ENCODE measurements around the gene CDH11. TPM values are rescaled to one million over a fixed set of nuclear protein-coding genes. Genes with fewer than 3 reads are reported as not detected.

The CDH11 gene
- total and polyA plus RNA-seq, 4 donors = 85.0 to 468 (median 141) TPM

- Histone ChIP-seq H3K27ac (ENCODE audit: low read depth, low read length) (peak overlapping the region; percentile 47), H3K4me1 (ENCODE audit: control insufficient read depth, insufficient read depth, low read length) (peaks cover 29% of the 10 kb centered on the region), H3K36me3 (ENCODE audit: control insufficient read depth, insufficient read depth, low read length) (no peaks in the 10 kb centered on the region), H3K4me3 (ENCODE audit: low read depth, low read length) (no peak overlapping the region), H3K27me3 (ENCODE audit: control insufficient read depth, insufficient read depth, low read length) (peaks cover 5% of the 10 kb centered on the region), H3K9me3 (ENCODE audit: control insufficient read depth, insufficient read depth, low read length) (no peaks in the 10 kb centered on the region)
- no peak for DNase-seq (ENCODE audit: low read depth in 4 of 6, low spot score in 6 of 6)
- no CpG with 5 or more reads among the region's 2 CpGs for WGBS (ENCODE audit: insufficient coverage)
Measured at GRCh38 chr16:65125322-65125721, 3.5 kb upstream of the CDH11 start.

DNA sequence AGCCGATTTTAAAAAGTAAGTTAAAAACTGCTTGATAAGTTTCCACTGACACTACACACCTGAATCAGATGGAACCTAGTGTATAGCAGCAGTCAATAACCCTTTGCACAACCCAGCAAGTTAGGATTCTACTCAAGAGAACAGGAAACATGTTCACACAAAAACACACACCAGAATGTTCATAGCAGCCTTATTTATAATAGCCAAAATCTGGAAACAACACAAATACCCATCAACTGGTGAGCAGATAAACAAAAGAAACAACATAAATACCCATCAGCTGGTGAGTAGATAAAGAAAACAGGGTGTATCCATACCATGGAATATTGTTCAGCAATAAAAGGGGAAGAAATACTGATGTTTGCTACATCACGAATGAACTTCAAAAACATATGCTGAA lies 2.7 kb upstream of the CDH11 start:
- Histone ChIP-seq H3K9me3 (ENCODE audit: control insufficient read depth, insufficient read depth, low read length) (no peaks in the 10 kb centered on the region), H3K4me3 (ENCODE audit: low read depth, low read length) (peak overlapping the region; percentile 84), H3K27me3 (ENCODE audit: control insufficient read depth, insufficient read depth, low read length) (peaks cover 5% of the 10 kb centered on the region), H3K36me3 (ENCODE audit: control insufficient read depth, insufficient read depth, low read length) (no peaks in the 10 kb centered on the region), H3K27ac (ENCODE audit: low read depth, low read length) (peak overlapping the region; percentile 47), H3K4me1 (ENCODE audit: control insufficient read depth, insufficient read depth, low read length) (peaks cover 29% of the 10 kb centered on the region)
- DNase-seq (ENCODE audit: low read depth in 4 of 6, low spot score in 6 of 6) = no peak
- 88% methylated on average over 1 of the region's 2 CpGs for WGBS (ENCODE audit: insufficient coverage)

DNA sequence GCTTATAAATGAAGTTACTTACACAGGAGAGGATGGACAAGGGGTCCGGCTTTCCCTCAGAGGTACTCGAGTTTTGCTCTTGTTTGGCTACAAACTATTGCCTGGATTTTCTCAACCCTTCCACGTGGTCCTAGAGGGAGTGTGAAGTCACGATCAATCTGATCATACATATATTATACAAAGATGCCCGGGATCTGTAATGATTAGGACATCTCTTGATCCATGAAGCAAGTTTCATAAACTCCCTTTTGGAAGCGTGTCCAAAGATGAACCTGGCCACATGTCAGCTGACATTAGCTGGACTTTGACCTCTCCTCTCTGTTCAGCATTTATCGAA lies 2.3 kb upstream of the CDH11 start:
- DNase-seq (ENCODE audit: low read depth in 4 of 6, low spot score in 6 of 6) = no peak
- WGBS (ENCODE audit: insufficient coverage) = 82% methylated on average over 3 of the region's 7 CpGs
- H3K27ac ChIP-seq (ENCODE audit: low read depth, low read length) = peak overlapping the region; percentile 96
- H3K9me3 ChIP-seq (ENCODE audit: control insufficient read depth, insufficient read depth, low read length) = no peaks in the 10 kb centered on the region
- peak overlapping the region; percentile 84 for H3K4me3 ChIP-seq (ENCODE audit: low read depth, low read length)
- peaks cover 29% of the 10 kb centered on the region for H3K4me1 ChIP-seq (ENCODE audit: control insufficient read depth, insufficient read depth, low read length)
- peaks cover 5% of the 10 kb centered on the region for H3K27me3 ChIP-seq (ENCODE audit: control insufficient read depth, insufficient read depth, low read length)
- H3K36me3 ChIP-seq (ENCODE audit: control insufficient read depth, insufficient read depth, low read length) = no peaks in the 10 kb centered on the region

GRCh38 chr16:65123396-65124211 lies 1.7 kb upstream of the CDH11 start:
- H3K27ac ChIP-seq (ENCODE audit: low read depth, low read length) = peak overlapping the region; percentile 96
- peaks cover 5% of the 10 kb centered on the region for H3K27me3 ChIP-seq (ENCODE audit: control insufficient read depth, insufficient read depth, low read length)
- 3% methylated on average over 48 of the region's 51 CpGs for WGBS (ENCODE audit: insufficient coverage)
- H3K9me3 ChIP-seq (ENCODE audit: control insufficient read depth, insufficient read depth, low read length) = no peaks in the 10 kb centered on the region
- peaks cover 33% of the 10 kb centered on the region for H3K4me1 ChIP-seq (ENCODE audit: control insufficient read depth, insufficient read depth, low read length)
- H3K36me3 ChIP-seq (ENCODE audit: control insufficient read depth, insufficient read depth, low read length) = no peaks in the 10 kb centered on the region
- peak overlapping the region; percentile 84 for H3K4me3 ChIP-seq (ENCODE audit: low read depth, low read length)
- peak in 2 of 6 donors; percentile 50 to 61 for DNase-seq (ENCODE audit: low read depth in 4 of 6, low spot score in 6 of 6)

DNA sequence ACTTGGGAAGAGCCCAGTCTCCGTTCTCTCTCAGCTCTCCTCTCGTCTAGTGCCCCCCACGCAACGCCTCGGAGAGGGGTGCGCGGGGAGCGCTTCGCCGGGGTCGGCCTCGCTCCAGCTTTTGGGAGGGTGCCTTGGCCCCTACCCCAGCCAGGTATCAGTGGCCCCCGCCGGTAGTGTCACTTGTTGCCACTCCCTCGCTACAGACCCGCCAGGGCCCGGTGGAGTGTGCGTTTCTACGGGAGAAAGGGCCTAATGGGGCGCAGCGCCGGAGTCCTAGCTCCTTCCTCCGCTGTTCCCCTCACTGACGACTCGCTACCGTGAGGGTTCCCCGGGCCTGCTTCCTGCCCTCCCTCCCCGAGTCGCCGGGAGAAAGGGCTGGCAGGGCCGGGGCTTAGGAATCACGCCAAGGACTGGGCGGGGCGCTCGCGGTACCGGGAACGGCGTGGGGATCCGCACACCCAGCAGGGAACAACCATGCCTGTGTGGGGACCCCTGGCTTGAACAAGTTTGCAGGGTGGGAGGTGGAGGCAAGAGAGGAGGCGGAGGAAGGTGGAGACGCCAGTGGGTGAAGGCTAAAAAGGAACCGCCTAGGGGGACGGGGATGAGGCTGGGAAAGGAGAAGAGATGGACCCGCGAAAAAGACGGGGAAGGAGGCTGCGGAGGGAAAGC lies 997 bp upstream of the CDH11 start:
- peak overlapping the region; percentile 96 for H3K27ac ChIP-seq (ENCODE audit: low read depth, low read length)
- under 1% methylated on average over 48 of the region's 48 CpGs for WGBS (ENCODE audit: insufficient coverage)
- DNase-seq (ENCODE audit: low read depth in 4 of 6, low spot score in 6 of 6) = peak in 2 of 6 donors; percentile 86 to 88
- H3K9me3 ChIP-seq (ENCODE audit: control insufficient read depth, insufficient read depth, low read length) = no peaks in the 10 kb centered on the region
- peak overlapping the region; percentile 84 for H3K4me3 ChIP-seq (ENCODE audit: low read depth, low read length)
- H3K27me3 ChIP-seq (ENCODE audit: control insufficient read depth, insufficient read depth, low read length) = peaks cover 5% of the 10 kb centered on the region
- H3K4me1 ChIP-seq (ENCODE audit: control insufficient read depth, insufficient read depth, low read length) = peaks cover 33% of the 10 kb centered on the region
- H3K36me3 ChIP-seq (ENCODE audit: control insufficient read depth, insufficient read depth, low read length) = no peaks in the 10 kb centered on the region

GRCh38 chr16:65120831-65121721 lies 787 bp downstream of the CDH11 start:
- peak overlapping the region; percentile 94 for H3K27ac ChIP-seq (ENCODE audit: low read depth, low read length)
- no peaks in the 10 kb centered on the region for H3K36me3 ChIP-seq (ENCODE audit: control insufficient read depth, insufficient read depth, low read length)
- no peaks in the 10 kb centered on the region for H3K9me3 ChIP-seq (ENCODE audit: control insufficient read depth, insufficient read depth, low read length)
- DNase-seq (ENCODE audit: low read depth in 4 of 6, low spot score in 6 of 6) = peak in 2 of 6 donors; percentile 73 to 78
- under 1% methylated on average over 63 of the region's 68 CpGs for WGBS (ENCODE audit: insufficient coverage)
- peaks cover 40% of the 10 kb centered on the region for H3K4me1 ChIP-seq (ENCODE audit: control insufficient read depth, insufficient read depth, low read length)
- H3K27me3 ChIP-seq (ENCODE audit: control insufficient read depth, insufficient read depth, low read length) = peaks cover 5% of the 10 kb centered on the region
- peak overlapping the region; percentile 84 for H3K4me3 ChIP-seq (ENCODE audit: low read depth, low read length)

DNA sequence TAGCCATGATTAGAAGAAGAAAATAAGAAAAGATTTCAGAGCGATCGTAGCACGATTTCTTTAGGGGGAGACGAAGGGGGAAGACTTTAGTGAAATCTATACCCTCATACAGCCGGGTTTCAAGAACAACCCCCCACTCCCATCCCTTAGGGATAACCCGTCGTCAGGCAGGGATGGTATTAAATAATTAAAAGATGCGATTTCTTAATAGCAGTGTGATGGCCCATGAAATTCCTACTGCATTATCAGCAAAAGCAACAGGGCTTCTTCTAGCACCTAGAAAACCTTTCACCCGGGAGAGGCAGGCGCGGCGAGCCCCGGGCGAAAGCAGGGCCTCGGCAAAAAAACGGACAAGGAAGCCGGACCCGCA lies 1.4 kb downstream of the CDH11 start:
- Histone ChIP-seq H3K4me1 (ENCODE audit: control insufficient read depth, insufficient read depth, low read length) (peaks cover 45% of the 10 kb centered on the region), H3K9me3 (ENCODE audit: control insufficient read depth, insufficient read depth, low read length) (no peaks in the 10 kb centered on the region), H3K4me3 (ENCODE audit: low read depth, low read length) (peak overlapping the region; percentile 84), H3K27me3 (ENCODE audit: control insufficient read depth, insufficient read depth, low read length) (peaks cover 5% of the 10 kb centered on the region), H3K27ac (ENCODE audit: low read depth, low read length) (peak overlapping the region; percentile 94), H3K36me3 (ENCODE audit: control insufficient read depth, insufficient read depth, low read length) (no peaks in the 10 kb centered on the region)
- WGBS (ENCODE audit: insufficient coverage) = 0% methylated on average over 5 of the region's 18 CpGs
- peak in 1 of 6 donors; percentile 60 for DNase-seq (ENCODE audit: low read depth in 4 of 6, low spot score in 6 of 6)

DNA sequence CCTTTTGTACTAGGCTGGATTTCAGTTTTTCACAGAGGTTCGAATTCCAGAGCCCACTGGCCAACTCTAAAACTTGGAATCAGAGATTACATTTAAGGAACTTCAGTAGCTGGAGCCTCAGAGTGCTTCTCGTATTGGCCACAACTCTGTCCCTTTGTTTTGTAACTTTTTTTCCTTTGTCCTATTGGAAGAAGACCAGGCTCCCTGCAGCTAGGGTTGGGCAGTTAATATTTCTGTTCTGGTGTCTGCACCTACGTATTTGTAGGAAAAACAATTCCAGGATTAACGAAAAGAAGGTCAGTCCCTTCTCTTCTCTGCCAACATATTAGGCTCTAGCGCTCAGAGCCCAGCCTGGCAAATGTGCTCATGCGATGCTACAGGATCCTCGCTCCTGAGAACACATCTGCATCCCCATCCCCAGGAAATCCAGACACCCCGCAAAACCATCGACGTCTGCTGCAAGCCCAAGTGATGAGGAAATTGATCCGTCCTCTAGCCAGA lies 1.9 kb downstream of the CDH11 start:
- no peaks in the 10 kb centered on the region for H3K36me3 ChIP-seq (ENCODE audit: control insufficient read depth, insufficient read depth, low read length)
- no peaks in the 10 kb centered on the region for H3K9me3 ChIP-seq (ENCODE audit: control insufficient read depth, insufficient read depth, low read length)
- peak overlapping the region; percentile 84 for H3K4me3 ChIP-seq (ENCODE audit: low read depth, low read length)
- H3K4me1 ChIP-seq (ENCODE audit: control insufficient read depth, insufficient read depth, low read length) = peaks cover 45% of the 10 kb centered on the region
- H3K27me3 ChIP-seq (ENCODE audit: control insufficient read depth, insufficient read depth, low read length) = peaks cover 5% of the 10 kb centered on the region
- 4% methylated on average over 10 of the region's 11 CpGs for WGBS (ENCODE audit: insufficient coverage)
- H3K27ac ChIP-seq (ENCODE audit: low read depth, low read length) = peak overlapping the region; percentile 94
- DNase-seq (ENCODE audit: low read depth in 4 of 6, low spot score in 6 of 6) = peak in 2 of 6 donors; percentile 76 to 82

DNA sequence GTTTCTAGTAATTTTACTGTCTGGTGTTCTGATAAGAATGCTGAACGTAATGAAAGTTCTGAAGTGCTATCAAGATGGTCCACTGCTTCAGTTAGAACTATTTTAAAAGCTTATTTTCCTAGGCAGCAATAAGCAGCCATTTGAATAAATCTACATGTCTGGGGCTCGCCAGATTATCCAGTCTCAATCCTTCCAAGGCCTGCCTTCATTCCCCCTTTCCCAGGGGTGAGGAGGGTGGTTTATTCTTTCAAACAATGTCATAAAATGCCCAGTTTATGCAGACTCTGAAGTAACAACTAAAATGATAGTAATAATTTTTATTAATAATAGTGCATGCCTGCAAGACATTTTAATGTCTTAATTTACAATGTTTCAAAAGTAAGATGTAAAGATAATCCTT lies 2.4 kb downstream of the CDH11 start:
- peaks cover 5% of the 10 kb centered on the region for H3K27me3 ChIP-seq (ENCODE audit: control insufficient read depth, insufficient read depth, low read length)
- WGBS (ENCODE audit: insufficient coverage) = no CpG with 5 or more reads among the region's 2 CpGs
- H3K27ac ChIP-seq (ENCODE audit: low read depth, low read length) = peak overlapping the region; percentile 94
- no peaks in the 10 kb centered on the region for H3K9me3 ChIP-seq (ENCODE audit: control insufficient read depth, insufficient read depth, low read length)
- H3K36me3 ChIP-seq (ENCODE audit: control insufficient read depth, insufficient read depth, low read length) = no peaks in the 10 kb centered on the region
- H3K4me3 ChIP-seq (ENCODE audit: low read depth, low read length) = peak overlapping the region; percentile 84
- peak in 1 of 6 donors; percentile 38 for DNase-seq (ENCODE audit: low read depth in 4 of 6, low spot score in 6 of 6)
- peaks cover 48% of the 10 kb centered on the region for H3K4me1 ChIP-seq (ENCODE audit: control insufficient read depth, insufficient read depth, low read length)

Measured in spinal cord (tissue), 10 donors.